Stimulated activated naive CD8-positive, alpha-beta T cell treated with anti-CD3 and anti-CD28 coated beads, Interleukin-15, Interleukin-2, amounts not matched to agents 100 ng/mL and 50 ng/mL, for 24 hours (primary cell): Measurements from ENCODE around the gene UNC5C.
"Not testable (repeated sequence)": the region's sequence is repeated elsewhere in the genome, so short reads cannot be mapped to it uniquely, and the experiment has no call there.

Experiments
- H3K27ac Mint-ChIP-seq: one replicate; pipeline ENCODE4 v1.8.0; 2021; ENCODE audit warnings: mild to moderate bottlenecking, mixed read lengths
- H3K27me3 Mint-ChIP-seq: one replicate; pipeline ENCODE4 v1.8.0; 2021; ENCODE audit warnings: mixed read lengths
- H3K36me3 Mint-ChIP-seq: one replicate; pipeline ENCODE4 v1.8.0; 2021; ENCODE audit warnings: low read depth, mixed read lengths
- H3K4me1 Mint-ChIP-seq: one replicate; pipeline ENCODE4 v1.8.0; 2021; ENCODE audit warnings: low read depth, mixed read lengths
- H3K4me3 Mint-ChIP-seq: one replicate; pipeline ENCODE4 v1.8.0; 2021; ENCODE audit warnings: mild to moderate bottlenecking, mixed read lengths
- H3K9me3 Mint-ChIP-seq: one replicate; pipeline ENCODE4 v1.8.0; 2021; ENCODE audit warnings: mixed read lengths

UNC5C gene

GRCh38 chr4:95191537-95191936 lies 357.2 kb downstream of the UNC5C start:
- H3K9me3 Mint-ChIP-seq: no peaks in the 10 kb centered on the region
- peaks cover 16% of the 10 kb centered on the region for H3K4me1 Mint-ChIP-seq
- no peak overlapping the region for H3K27ac Mint-ChIP-seq
- H3K36me3 Mint-ChIP-seq: no peaks in the 10 kb centered on the region
- H3K27me3 Mint-ChIP-seq: no peaks in the 10 kb centered on the region
- H3K4me3 Mint-ChIP-seq: no peak overlapping the region

DNA sequence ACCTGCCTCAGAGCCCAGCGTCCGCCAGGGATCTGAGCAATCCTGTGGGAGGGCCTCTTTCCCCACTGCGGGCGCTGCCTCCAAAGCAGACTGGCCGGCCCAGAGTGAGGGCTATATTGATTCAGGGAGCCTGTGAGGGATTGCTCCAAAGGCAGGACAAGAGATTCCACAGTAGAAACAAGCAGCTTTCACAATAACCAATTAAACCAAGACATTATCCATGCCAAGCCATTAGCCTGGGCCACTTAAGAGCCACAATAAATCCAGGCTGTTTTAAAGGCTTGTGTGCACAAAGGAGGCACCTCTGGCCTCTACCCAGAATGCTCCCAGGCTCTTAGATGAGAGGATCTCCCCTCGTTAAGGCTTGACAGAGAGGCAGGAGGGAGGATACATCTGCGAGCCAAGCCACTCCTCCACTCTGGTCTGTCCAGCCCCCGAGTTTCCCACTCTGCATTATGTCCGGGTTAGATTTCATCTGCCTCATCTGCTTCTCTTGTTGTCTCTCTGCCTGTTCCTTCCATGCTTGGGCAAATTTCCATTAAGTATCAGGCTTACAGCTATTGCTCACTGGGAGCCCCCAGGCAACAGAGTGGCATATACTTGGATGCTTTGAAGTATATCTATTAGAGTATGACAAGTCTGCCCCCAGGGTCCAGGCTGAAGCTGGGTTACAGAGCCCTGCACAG lies 357.9 kb downstream of the UNC5C start:
- Mint-ChIP-seq H3K9me3 (no peaks in the 10 kb centered on the region), H3K4me1 (peaks cover 16% of the 10 kb centered on the region), H3K27me3 (no peaks in the 10 kb centered on the region), H3K27ac (no peak overlapping the region), H3K4me3 (no peak overlapping the region), H3K36me3 (no peaks in the 10 kb centered on the region)

DNA sequence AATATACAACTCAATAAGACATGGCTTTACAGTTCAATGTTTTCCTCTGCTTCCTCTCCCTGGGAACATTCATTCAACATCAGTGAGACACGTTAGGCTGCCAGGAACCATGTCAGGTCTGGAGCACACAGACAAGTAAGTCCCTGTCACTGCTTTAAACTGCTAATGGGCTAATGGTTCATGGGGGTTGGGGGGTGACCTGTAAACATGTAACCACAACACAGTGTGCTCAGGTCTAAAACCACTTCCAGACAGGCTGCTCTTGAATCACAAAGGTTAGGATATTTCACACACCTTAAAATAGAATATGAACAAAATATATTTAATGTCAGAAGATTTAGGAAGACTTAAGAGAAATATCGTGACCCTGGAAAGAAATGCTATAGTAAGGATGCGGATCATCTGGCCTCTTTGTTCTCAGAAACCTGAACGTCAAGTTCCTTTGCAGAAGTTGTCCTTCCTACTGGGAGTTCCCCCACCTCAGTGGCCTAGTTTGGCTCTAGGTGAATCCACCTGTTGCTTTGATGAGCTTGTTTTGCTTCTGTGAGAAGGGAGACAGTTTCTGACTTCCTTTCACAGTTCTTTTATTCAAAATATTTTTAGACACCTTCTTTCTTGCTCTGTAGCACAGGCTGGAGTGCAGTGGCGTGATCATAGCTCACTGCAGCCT lies 359.9 kb downstream of the UNC5C start:
- no peak overlapping the region for H3K4me3 Mint-ChIP-seq
- peaks cover 16% of the 10 kb centered on the region for H3K4me1 Mint-ChIP-seq
- no peaks in the 10 kb centered on the region for H3K27me3 Mint-ChIP-seq
- H3K9me3 Mint-ChIP-seq: no peaks in the 10 kb centered on the region
- no peaks in the 10 kb centered on the region for H3K36me3 Mint-ChIP-seq
- H3K27ac Mint-ChIP-seq: no peak overlapping the region

GRCh38 chr4:95186666-95187065 lies 362.1 kb downstream of the UNC5C start:
- H3K4me3 Mint-ChIP-seq: no peak overlapping the region
- no peak overlapping the region for H3K27ac Mint-ChIP-seq
- H3K9me3 Mint-ChIP-seq: no peaks in the 10 kb centered on the region
- H3K4me1 Mint-ChIP-seq: peaks cover 11% of the 10 kb centered on the region
- H3K27me3 Mint-ChIP-seq: no peaks in the 10 kb centered on the region
- no peaks in the 10 kb centered on the region for H3K36me3 Mint-ChIP-seq

GRCh38 chr4:95183656-95184408 lies 364.9 kb downstream of the UNC5C start:
- peaks cover 9% of the 10 kb centered on the region for H3K4me1 Mint-ChIP-seq
- no peaks in the 10 kb centered on the region for H3K9me3 Mint-ChIP-seq
- H3K4me3 Mint-ChIP-seq: no peak overlapping the region
- H3K27ac Mint-ChIP-seq: no peak overlapping the region
- no peaks in the 10 kb centered on the region for H3K36me3 Mint-ChIP-seq
- peaks cover 3% of the 10 kb centered on the region for H3K27me3 Mint-ChIP-seq

DNA sequence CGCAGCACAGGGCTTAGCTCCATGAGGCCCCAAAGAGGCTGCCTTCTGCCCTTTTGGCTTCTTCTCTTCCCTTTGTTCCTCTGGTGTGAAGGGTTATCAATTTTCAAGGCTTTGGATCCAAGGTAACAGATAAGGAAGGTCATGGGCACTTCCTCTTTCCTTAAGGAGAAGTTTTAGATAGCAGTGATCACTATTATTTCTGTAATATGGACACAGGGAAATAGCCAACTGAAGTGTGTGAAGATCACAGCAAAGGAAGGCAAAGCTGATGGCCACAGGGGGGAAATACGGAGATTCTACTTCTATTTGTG lies 366.8 kb downstream of the UNC5C start:
- Mint-ChIP-seq H3K9me3 (no peaks in the 10 kb centered on the region), H3K27ac (no peak overlapping the region), H3K36me3 (no peaks in the 10 kb centered on the region), H3K4me1 (no peaks in the 10 kb centered on the region), H3K27me3 (peaks cover 3% of the 10 kb centered on the region), H3K4me3 (no peak overlapping the region)

DNA sequence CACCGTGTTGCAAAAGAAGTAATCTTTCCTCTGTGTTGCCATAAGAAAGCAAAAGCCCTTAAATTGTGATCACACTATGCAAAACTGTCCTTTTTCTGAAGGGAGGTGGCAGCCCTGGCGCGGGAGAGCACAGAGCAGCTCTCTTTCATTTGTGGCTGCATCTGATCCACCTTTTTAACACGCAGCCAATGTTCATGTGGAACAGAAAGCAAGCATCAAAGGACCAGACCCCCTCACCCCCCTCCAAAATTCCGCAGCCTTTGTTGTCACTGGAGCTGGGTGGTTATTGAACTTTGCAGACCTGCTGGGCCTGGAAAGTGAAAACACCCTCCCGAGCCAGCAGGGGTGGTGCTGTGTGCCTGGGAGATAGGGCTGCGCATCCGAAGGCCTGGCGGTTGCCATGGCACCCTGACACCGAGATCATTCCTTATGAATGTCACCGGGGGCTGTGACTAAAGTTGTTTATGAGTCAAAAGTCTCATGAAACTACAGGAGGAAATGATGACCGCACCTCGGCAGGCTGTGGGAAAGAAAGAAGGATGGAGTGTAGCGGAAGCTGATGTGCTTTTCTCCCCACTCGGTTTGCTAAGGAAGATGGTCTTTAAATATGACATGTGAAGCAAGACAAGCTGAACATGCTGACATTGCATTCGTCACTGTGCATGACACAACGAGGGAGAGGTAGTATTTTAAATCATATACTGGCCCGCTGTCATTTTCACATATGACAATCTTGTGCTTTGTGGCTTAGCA lies 367.4 kb downstream of the UNC5C start:
- Mint-ChIP-seq H3K9me3 (no peaks in the 10 kb centered on the region), H3K36me3 (no peaks in the 10 kb centered on the region), H3K27me3 (peaks cover 3% of the 10 kb centered on the region), H3K4me1 (no peaks in the 10 kb centered on the region), H3K4me3 (no peak overlapping the region), H3K27ac (no peak overlapping the region)

GRCh38 chr4:95180531-95181242 lies 368.1 kb downstream of the UNC5C start:
- Mint-ChIP-seq H3K4me1 (no peaks in the 10 kb centered on the region), H3K27me3 (peaks cover 3% of the 10 kb centered on the region), H3K9me3 (no peaks in the 10 kb centered on the region), H3K36me3 (no peaks in the 10 kb centered on the region), H3K4me3 (no peak overlapping the region), H3K27ac (no peak overlapping the region)

DNA sequence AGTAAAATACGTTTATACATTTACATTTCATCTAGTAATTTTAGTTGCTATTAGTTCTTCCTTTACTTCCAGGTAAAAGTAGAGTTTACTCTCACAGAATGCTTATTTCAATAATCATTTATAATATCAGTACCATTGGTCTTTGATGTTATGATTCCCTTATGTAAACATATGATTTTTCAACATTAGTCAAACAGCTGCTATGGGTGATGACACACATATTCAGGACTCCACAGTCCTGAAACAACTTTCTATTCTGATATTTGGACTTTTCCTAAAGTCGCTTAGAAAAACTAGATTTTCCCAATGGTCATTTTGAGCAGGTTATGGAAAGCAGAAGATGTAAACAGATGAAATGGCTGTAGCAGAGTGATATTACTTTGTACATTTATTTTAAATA lies 369.8 kb downstream of the UNC5C start:
- no peak overlapping the region for H3K27ac Mint-ChIP-seq
- H3K27me3 Mint-ChIP-seq: peaks cover 3% of the 10 kb centered on the region
- H3K9me3 Mint-ChIP-seq: no peaks in the 10 kb centered on the region
- H3K4me1 Mint-ChIP-seq: no peaks in the 10 kb centered on the region
- H3K4me3 Mint-ChIP-seq: no peak overlapping the region
- H3K36me3 Mint-ChIP-seq: no peaks in the 10 kb centered on the region

GRCh38 chr4:95171377-95171776 lies 377.4 kb downstream of the UNC5C start:
- not testable (repeated sequence) for H3K27me3 Mint-ChIP-seq, H3K4me3 Mint-ChIP-seq

GRCh38 chr4:95170176-95170575 lies 378.6 kb downstream of the UNC5C start:
- Mint-ChIP-seq H3K9me3 (no peaks in the 10 kb centered on the region), H3K36me3 (no peaks in the 10 kb centered on the region), H3K4me1 (no peaks in the 10 kb centered on the region), H3K4me3 (no peak overlapping the region), H3K27me3 (no peaks in the 10 kb centered on the region), H3K27ac (no peak overlapping the region)

More at GRCh38 chr4:95171377-95171776, 377.4 kb downstream of the UNC5C start:
- not testable (repeated sequence) for H3K9me3 Mint-ChIP-seq, H3K36me3 Mint-ChIP-seq, H3K27ac Mint-ChIP-seq, H3K4me1 Mint-ChIP-seq

DNA sequence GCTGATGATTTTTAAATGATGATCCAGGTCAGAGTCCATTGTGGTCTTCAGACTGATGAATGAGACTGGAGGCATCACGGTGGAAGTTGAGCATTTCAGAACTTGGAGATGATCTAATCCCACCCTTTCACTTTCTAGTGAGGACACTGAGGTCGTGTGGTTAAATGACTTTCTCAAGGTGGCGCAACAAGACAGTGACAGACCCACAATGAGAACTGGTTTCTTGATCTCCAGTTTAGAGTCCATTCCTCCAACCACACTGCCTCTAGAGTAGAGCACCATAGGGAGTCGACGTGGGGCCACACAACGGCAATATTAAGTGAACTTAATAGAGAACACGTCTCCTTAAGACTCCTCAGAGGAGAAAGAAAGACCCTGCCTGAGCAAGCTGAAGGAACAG lies 381.0 kb downstream of the UNC5C start:
- no peaks in the 10 kb centered on the region for H3K4me1 Mint-ChIP-seq
- no peaks in the 10 kb centered on the region for H3K36me3 Mint-ChIP-seq
- no peak overlapping the region for H3K27ac Mint-ChIP-seq
- no peak overlapping the region for H3K4me3 Mint-ChIP-seq
- H3K27me3 Mint-ChIP-seq: no peaks in the 10 kb centered on the region
- no peaks in the 10 kb centered on the region for H3K9me3 Mint-ChIP-seq

DNA sequence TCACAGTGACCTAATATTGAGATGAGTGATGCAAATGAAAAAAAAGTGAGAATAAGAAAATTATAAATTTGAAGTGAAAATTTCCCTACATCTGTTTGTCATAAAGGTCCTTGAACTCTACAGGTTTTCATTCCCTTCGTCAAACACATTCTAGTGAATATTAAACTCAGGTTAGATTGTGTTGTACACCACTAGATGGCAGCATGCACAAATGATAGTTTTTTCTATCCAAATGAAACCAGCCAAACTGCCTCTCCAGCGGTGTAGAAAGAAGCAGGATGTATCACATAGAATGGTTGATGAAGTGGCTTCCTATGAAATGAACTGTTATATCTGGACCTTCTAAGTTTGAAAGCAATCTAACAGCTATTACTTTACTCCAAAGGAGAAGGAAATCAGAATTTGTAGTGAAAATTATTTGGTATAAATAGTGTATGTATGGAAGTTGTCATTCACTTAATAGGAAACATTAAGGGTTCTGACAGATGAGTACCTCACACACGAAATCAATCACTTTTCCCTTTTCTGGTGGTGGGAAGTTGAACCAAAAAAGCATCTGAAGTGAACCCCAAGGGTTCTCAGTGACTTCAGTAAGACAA lies 382.7 kb downstream of the UNC5C start:
- Mint-ChIP-seq H3K27ac (no peak overlapping the region), H3K27me3 (no peaks in the 10 kb centered on the region), H3K9me3 (no peaks in the 10 kb centered on the region), H3K4me1 (no peaks in the 10 kb centered on the region), H3K36me3 (no peaks in the 10 kb centered on the region), H3K4me3 (no peak overlapping the region)

DNA sequence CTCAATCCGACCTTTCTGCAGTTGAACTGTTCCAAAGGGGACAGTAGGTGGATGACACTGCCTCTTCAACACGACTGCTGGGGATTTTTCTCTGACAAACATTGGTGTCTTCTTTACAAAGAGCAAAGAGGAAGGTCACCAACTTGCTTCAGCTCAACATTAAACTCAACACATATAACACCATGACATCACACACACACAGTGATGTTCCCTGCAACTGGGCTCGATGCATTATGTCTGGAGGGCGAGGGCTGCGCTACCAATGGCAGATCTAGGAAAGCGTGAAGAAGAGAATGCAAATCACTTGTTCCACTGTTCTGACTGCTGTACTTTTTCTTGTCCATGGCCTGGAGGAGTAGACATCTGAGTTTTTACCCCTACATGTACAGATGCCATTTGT lies 385.9 kb downstream of the UNC5C start:
- H3K9me3 Mint-ChIP-seq: no peaks in the 10 kb centered on the region
- H3K4me1 Mint-ChIP-seq: no peaks in the 10 kb centered on the region
- H3K27ac Mint-ChIP-seq: no peak overlapping the region
- no peaks in the 10 kb centered on the region for H3K27me3 Mint-ChIP-seq
- no peak overlapping the region for H3K4me3 Mint-ChIP-seq
- no peaks in the 10 kb centered on the region for H3K36me3 Mint-ChIP-seq
